NT2/D1 (cell line): ENCODE measurements around the gene MRPL11.

Experiments
- DNase-seq: peaks from one replicate; pipeline ENCODE4 v3.0.0-alpha.2; 2011; ENCODE audit warnings: low read depth, low spot score
- H3K27me3 ChIP-seq: 2 replicates; pipeline ENCODE4 v1.6.0; 2011; ENCODE audit warnings: mild to moderate bottlenecking; ENCODE audit not compliant: insufficient read length, insufficient read depth
- H3K36me3 ChIP-seq: 2 replicates; pipeline ENCODE4 v1.6.1; 2011; ENCODE audit warnings: mild to moderate bottlenecking, low read length, mixed read lengths; ENCODE audit not compliant: insufficient read depth, insufficient read length
- H3K4me1 ChIP-seq: 2 replicates; pipeline ENCODE4 v1.5.1; 2011; ENCODE audit not compliant: insufficient read depth, insufficient read length
- H3K4me3 ChIP-seq: 2 replicates; pipeline ENCODE4 v1.5.1; 2011; ENCODE audit warnings: low read depth; ENCODE audit not compliant: insufficient read length
- H3K9ac ChIP-seq: 2 replicates; pipeline ENCODE4 v1.6.0; 2011; ENCODE audit warnings: low read depth; ENCODE audit not compliant: insufficient read length
- H3K9me3 ChIP-seq: 2 replicates; pipeline ENCODE4 v1.5.1; 2011; ENCODE audit warnings: mild to moderate bottlenecking, low read length; ENCODE audit not compliant: insufficient read depth
- SUZ12 ChIP-seq: IDR thresholded peaks from 2 replicates; pipeline ENCODE4 v1.6.1; 2011; ENCODE audit not compliant: insufficient read length, insufficient read depth; ENCODE audit errors: extremely low read depth
- YY1 ChIP-seq: IDR thresholded peaks from 2 replicates; pipeline ENCODE4 v1.6.1; 2011; ENCODE audit not compliant: insufficient read length, insufficient read depth
- ZNF274 ChIP-seq: IDR thresholded peaks from 2 replicates; pipeline ENCODE4 v1.6.1; 2011; ENCODE audit warnings: mild to moderate bottlenecking, low read depth, low read length

MRPL11 gene

DNA sequence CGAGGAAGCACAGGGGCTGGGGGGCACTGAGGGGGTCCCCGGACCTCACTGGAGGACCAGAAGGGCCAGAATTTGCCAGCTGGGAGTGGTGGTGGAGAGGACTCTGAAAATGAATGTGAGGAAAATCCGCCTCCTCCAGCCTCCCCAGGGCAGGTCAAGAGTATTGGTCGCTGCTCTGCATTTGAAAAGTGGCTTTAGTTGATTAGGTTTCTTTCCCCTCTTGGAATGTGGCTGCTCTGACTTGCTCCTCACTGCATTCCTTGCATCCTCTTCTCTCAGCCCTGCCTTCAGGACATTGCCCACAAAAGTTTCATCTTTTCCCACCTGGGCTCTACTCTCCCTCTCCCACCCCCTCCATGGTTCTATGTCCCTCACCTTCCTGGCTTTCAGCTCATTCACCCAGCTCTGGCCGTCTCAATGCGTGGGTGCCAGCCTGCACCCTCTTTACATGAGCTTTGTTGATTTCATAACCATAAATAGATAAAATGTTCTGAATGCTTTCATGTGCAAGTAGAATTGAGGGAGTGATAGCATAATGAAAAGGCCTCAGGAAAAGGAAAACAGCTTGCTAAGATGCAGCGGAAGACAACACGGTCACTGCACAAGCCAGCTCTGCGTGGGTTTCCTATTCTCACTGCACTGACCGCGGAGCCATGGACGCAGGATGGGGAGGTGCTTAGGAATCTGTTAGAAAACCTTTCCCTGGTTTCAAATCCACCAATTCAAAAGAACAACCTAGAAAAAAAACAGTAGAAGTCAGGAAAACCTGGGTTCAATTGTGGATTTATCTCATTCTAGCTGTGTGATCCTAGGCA, 24.3 kb downstream of the MRPL11 start:
- Histone ChIP-seq H3K4me3 (no peak overlapping the region), H3K4me1 (peaks cover 42% of the 10 kb centered on the region), H3K9me3 (no peaks in the 10 kb centered on the region), H3K27me3 (peaks cover 14% of the 10 kb centered on the region), H3K9ac (peak overlapping the region; percentile 69), H3K36me3 (peaks cover 20% of the 10 kb centered on the region)
- DNase-seq = peak; percentile 72
- no peak for TF ChIP-seq SUZ12
- TF ChIP-seq YY1 = no peak
- no peak for TF ChIP-seq ZNF274

DNA sequence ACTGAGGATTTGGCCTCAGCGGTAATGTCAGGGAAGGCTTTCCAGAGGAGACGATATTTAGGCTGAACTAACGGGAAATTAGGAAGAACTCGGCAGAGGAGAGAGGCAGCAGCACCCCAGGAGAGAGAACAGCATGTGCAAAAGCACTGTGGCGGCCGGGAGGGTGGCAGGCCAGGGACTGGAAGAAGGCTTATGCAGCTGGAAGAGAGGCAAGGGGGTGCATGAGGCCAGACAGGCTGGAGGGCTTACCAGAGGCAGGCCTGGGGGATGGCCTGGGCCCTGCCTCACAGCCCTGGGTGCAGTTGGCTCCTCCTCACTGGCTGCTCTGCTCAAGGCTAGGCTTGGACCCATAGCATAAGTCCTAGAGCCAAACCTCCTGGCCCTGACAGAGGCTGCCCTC, 25.5 kb downstream of the MRPL11 start:
- TF ChIP-seq YY1 (no peak), ZNF274 (no peak), SUZ12 (no peak)
- Histone ChIP-seq H3K4me1 (peaks cover 36% of the 10 kb centered on the region), H3K9me3 (no peaks in the 10 kb centered on the region), H3K4me3 (no peak overlapping the region), H3K27me3 (peaks cover 4% of the 10 kb centered on the region), H3K36me3 (peaks cover 20% of the 10 kb centered on the region), H3K9ac (peak overlapping the region; percentile 69)
- DNase-seq = no peak

DNA sequence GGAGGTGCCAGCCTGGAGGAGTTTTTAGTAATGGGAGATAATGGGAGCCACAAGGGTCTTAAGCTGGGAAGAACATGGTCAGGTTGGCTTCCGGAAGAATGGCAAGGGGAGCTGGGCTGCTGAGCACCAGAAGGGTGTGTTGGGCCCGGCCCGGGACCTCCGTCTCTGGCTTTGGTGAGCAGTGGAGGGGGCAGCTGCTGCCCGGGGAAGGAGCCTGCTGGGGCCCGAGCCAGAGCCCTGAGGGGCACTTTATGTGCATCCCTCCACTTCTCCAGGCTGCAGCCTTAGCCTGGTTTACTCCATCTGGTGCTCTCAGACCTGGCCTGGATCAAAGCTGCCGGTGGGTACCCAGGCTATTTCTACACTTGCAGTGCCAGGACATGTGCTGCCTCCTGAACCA, 26.5 kb downstream of the MRPL11 start:
- peaks cover 20% of the 10 kb centered on the region for H3K36me3 ChIP-seq
- H3K9me3 ChIP-seq = no peaks in the 10 kb centered on the region
- H3K27me3 ChIP-seq = peaks cover 6% of the 10 kb centered on the region
- DNase-seq = no peak
- H3K4me3 ChIP-seq = no peak overlapping the region
- no peak for TF ChIP-seq ZNF274
- TF ChIP-seq YY1 = no peak
- no peak for TF ChIP-seq SUZ12
- H3K4me1 ChIP-seq = peaks cover 33% of the 10 kb centered on the region
- H3K9ac ChIP-seq = peak overlapping the region; percentile 46

DNA sequence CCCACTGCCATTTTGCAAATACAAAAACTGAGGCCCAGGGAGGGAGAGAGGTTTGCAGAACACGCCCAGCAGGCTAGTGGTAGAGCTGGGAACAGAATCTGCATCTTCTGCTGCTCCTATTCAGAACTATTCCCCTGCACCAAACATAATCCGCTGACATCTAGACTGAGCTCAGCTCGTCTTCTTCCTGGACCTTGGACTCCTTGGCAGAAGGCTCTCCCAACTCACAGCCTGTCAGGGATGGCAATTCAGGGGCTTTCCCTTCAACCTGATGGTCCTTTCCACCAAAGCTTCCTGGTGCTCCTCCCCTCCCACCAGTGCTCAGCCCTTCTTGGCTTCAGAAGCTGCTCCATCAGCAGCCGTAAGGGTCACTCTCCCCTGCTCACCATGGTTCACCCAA, 27.3 kb downstream of the MRPL11 start:
- Histone ChIP-seq H3K27me3 (peaks cover 6% of the 10 kb centered on the region), H3K4me3 (no peak overlapping the region)

DNA sequence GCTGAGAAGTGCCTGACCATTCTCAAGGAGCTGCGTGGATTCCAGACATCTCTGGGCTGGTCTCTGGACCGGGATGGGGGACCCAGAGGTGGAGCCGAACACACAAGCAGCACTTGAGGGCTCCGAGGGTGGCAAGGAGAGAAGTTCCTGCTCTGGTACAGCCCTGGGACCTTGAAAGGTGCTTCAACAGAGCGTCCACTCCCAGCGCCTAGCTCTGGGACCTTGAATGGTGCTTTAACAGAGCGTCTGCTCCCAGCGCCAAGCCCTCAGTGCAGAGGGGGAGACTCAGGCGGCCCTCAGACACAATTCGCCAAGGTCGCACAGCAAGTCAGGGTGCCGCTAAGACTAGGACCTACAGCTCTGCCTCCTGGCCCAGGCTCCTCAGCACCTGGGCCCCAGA, 28.5 kb downstream of the MRPL11 start:
- Histone ChIP-seq H3K9ac (no peak overlapping the region), H3K36me3 (peaks cover 18% of the 10 kb centered on the region), H3K4me3 (no peak overlapping the region), H3K27me3 (peaks cover 6% of the 10 kb centered on the region), H3K9me3 (no peaks in the 10 kb centered on the region), H3K4me1 (peaks cover 33% of the 10 kb centered on the region)
- no peak for DNase-seq
- TF ChIP-seq ZNF274 = no peak
- no peak for TF ChIP-seq SUZ12
- TF ChIP-seq YY1 = no peak

More for the DNA sequence above, 27.3 kb downstream of the MRPL11 start:
- no peak for TF ChIP-seq SUZ12
- no peak for TF ChIP-seq YY1
- TF ChIP-seq ZNF274 = no peak
- DNase-seq = no peak
- H3K4me1 ChIP-seq = peaks cover 33% of the 10 kb centered on the region
- peaks cover 18% of the 10 kb centered on the region for H3K36me3 ChIP-seq
- H3K9ac ChIP-seq = no peak overlapping the region
- no peaks in the 10 kb centered on the region for H3K9me3 ChIP-seq

DNA sequence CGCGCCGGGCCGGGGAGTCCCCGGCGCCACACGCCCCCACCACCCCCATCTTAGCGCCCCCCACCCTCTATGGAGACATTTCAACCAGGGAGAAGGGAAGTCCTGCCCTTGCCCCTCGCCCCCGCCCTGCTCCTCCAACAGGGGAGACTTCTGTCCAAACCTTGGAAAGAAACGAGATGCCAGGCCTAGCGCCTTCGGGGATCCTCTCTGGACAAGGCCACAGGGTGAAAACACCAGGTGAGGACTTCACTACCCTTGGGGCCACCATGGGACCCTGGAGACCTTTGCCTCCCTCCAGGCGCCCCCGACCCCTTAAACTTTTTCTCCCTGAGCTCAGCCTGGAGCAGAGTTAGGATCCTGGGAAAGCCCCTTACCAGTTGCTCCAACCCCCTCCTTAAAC, 29.4 kb downstream of the MRPL11 start:
- Histone ChIP-seq H3K4me3 (no peak overlapping the region), H3K27me3 (peaks cover 6% of the 10 kb centered on the region), H3K9ac (peak overlapping the region; percentile 52), H3K4me1 (peaks cover 33% of the 10 kb centered on the region), H3K9me3 (no peaks in the 10 kb centered on the region), H3K36me3 (peaks cover 18% of the 10 kb centered on the region)
- no peak for DNase-seq
- TF ChIP-seq SUZ12 (no peak), YY1 (no peak), ZNF274 (no peak)

DNA sequence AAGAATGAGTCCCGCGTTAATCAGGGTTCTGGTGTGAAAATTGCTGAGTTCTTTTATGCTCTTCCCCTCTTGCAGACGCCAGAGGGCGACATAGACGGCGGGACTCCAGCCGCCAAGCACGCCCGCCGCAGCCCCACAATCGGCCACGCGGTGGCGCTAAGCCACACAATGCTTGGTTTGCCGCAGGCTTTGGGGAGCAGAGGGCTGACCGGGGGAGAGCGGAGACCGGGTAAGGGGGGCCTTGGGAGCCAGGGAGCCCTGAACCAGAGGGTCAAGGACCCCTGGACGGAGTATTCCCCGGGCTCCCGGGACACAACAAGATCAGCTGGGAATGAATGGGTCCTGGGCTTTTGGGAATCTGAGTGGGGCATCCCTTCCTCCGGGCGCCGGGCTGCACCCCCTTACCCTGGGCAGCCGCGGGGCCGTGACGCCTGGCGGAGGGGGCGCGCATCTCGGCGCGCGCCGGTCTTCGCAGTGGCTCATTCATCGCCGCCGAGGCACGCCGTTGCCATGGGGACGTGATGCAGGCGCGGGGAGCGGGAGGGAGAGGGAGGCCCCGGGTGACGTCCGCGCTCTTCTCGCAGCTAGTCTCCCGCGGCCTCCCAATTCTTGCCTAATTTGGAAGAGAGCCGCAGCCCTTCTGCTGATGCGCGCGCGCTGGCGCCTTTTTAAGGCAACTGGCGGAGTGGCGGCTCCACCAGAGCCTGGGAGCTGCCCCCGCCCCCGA, 30.0 kb downstream of the MRPL11 start:
- H3K9ac ChIP-seq = peak overlapping the region; percentile 65
- H3K27me3 ChIP-seq = peaks cover 6% of the 10 kb centered on the region
- H3K4me1 ChIP-seq = peaks cover 30% of the 10 kb centered on the region
- H3K4me3 ChIP-seq = peak overlapping the region; percentile 44
- DNase-seq = peak; percentile 90
- no peaks in the 10 kb centered on the region for H3K9me3 ChIP-seq
- H3K36me3 ChIP-seq = peaks cover 18% of the 10 kb centered on the region
- TF ChIP-seq SUZ12 = no peak
- TF ChIP-seq YY1 = no peak
- TF ChIP-seq ZNF274 = no peak
